ENCODE measurements around the gene UQCRC2.
"Not testable (repeated sequence)": the region's sequence is repeated elsewhere in the genome, so short reads cannot be mapped to it uniquely, and the experiment has no call there.

GRCh38 chr16:21932650-21933049 lies 20.5 kb upstream of the UQCRC2 start:
- not testable (repeated sequence) for TF ChIP-seq EZH2 (IDR thresholded peaks at IDR 0.05; ENCODE audit: low read length, missing control alignments); CTCF (conservative IDR thresholded peaks at IDR 0.05 in 1 of 2, IDR thresholded peaks at IDR 0.05 in 1 of 2; ENCODE audit: low read depth in 1 of 2, low read length in 2 of 2)
